GM19240 (cell line): ENCODE results near the gene IGF2BP3.

Source experiments
- DNase-seq: peaks from one replicate; pipeline ENCODE4 v3.0.0; 2011; ENCODE audit warnings: low spot score; ENCODE audit not compliant: insufficient read length

The IGF2BP3 gene

GRCh38 chr7:23266918-23267317 lies 203.4 kb downstream of the IGF2BP3 start:
- no peak for DNase-seq

- DNase-seq: no peak
These were observed 205.3 kb downstream of the IGF2BP3 start for GRCh38 chr7:23264916-23265458.

- DNase-seq: peak; percentile 64
These were observed 208.3 kb downstream of the IGF2BP3 start for GRCh38 chr7:23261843-23262452.

GRCh38 chr7:23260371-23260770 lies 209.9 kb downstream of the IGF2BP3 start:
- no peak for DNase-seq
